ENCODE measurements around the gene BEST4.
"Not testable (repeated sequence)": the region's sequence is repeated elsewhere in the genome, so short reads cannot be mapped to it uniquely, and the experiment has no call there.

The BEST4 gene

GRCh38 chr1:44788120-44788860 is at the start of gene BEST4:
Gene BEST4, minus strand, starts transcription at chr1:44788170. Its CDS starts 465 bp downstream, at chr1:44787705.
- no peak for DNase-seq

- DNase-seq: peak; percentile 66 to 90
These were observed 48.0 kb upstream of the BEST4 start for GRCh38 chr1:44835738-44836675.

- DNase-seq: no peak
These were observed 46.4 kb upstream of the BEST4 start for GRCh38 chr1:44834328-44834727.

- DNase-seq: no peak
These were observed 44.2 kb upstream of the BEST4 start for GRCh38 chr1:44832056-44832705.

GRCh38 chr1:44831516-44831915 is 43.5 kb upstream of the BEST4 start:
- DNase-seq: peak in 1 of 2 experiments; percentile 14

GRCh38 chr1:44830900-44831304 is 42.9 kb upstream of the BEST4 start:
- DNase-seq: no peak

GRCh38 chr1:44829506-44830384 is 41.8 kb upstream of the BEST4 start:
- no peak for DNase-seq

- DNase-seq: no peak
These were observed 41.0 kb upstream of the BEST4 start for GRCh38 chr1:44828841-44829440.

- no peak for DNase-seq
These were observed 40.2 kb upstream of the BEST4 start for GRCh38 chr1:44828003-44828651.

- no peak for DNase-seq
These were observed 39.4 kb upstream of the BEST4 start for GRCh38 chr1:44827197-44828002.

- DNase-seq: no peak
These were observed 38.6 kb upstream of the BEST4 start for GRCh38 chr1:44826375-44827196.

- DNase-seq: not testable (repeated sequence)
These were observed 36.4 kb upstream of the BEST4 start for GRCh38 chr1:44824392-44824791.

GRCh38 chr1:44822981-44823451 is 35.0 kb upstream of the BEST4 start:
- no peak for DNase-seq

GRCh38 chr1:44822131-44822701 is 34.2 kb upstream of the BEST4 start:
- DNase-seq: no peak

GRCh38 chr1:44821240-44821715 is 33.3 kb upstream of the BEST4 start:
- no peak for DNase-seq

- no peak for DNase-seq
These were observed 32.6 kb upstream of the BEST4 start for GRCh38 chr1:44820328-44821239.

- peak; percentile 64 to 85 for DNase-seq
These were observed 31.8 kb upstream of the BEST4 start for GRCh38 chr1:44819608-44820327.
